Measurements from ENCODE around the gene RASGEF1B. TPM values are rescaled to one million over a fixed set of nuclear protein-coding genes. Genes with fewer than 3 reads are reported as not detected.

RASGEF1B gene
- total RNA-seq, 1 experiment from 2014 or later = 8.1 TPM

DNA sequence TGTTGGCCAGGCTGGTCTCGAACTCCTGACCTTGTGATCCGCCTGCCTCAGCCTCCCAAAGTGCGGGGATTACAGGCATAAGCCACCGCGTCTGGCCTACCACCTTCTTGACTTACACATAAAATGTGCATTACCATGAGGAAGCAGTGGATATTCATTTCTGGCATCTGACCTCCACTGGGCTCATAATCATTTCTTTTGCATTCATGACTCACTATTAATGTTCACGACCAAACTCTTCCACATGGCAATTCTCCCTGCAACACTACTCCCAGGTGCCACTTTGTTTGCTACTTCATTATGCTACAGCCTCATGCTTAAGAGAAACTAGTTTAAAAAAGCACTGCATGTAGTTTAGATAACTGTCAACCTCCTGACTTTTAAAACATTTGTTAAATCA is 22.7 kb downstream of the RASGEF1B start:
- Histone ChIP-seq H3K27ac (ENCODE audit: low read depth, low read length, poor library complexity, severe bottlenecking) (no peak overlapping the region), H3K36me3 (ENCODE audit: insufficient read depth, low read length, poor library complexity, severe bottlenecking) (peaks cover 6% of the 10 kb centered on the region), H3K4me3 (ENCODE audit: low read depth, low read length, poor library complexity, severe bottlenecking) (no peak overlapping the region), H3K4me1 (ENCODE audit: insufficient read depth, low read length, poor library complexity, severe bottlenecking) (no peaks in the 10 kb centered on the region), H3K9me3 (ENCODE audit: low read depth, low read length, poor library complexity, severe bottlenecking) (no peaks in the 10 kb centered on the region), H3K27me3 (replicated peaks; ENCODE audit: insufficient read depth, low read depth, low read length, poor library complexity) (no peaks in the 10 kb centered on the region)
- intact Hi-C loops (cut with micrococcal nuclease; ENCODE audit: unreplicated experiment) = no loop called here
- ChIA-PET POLR2A (ENCODE audit: low non-redundant PET) (no interaction called here), CTCF (no interaction called here)
- no peak for DNase-seq (ENCODE audit: low spot score)
- no TSS peak for BruUV-seq (replicated peaks)
- TF ChIP-seq EZH2 (IDR thresholded peaks at IDR 0.05; ENCODE audit: borderline replicate concordance, low read depth, low read length, poor library complexity, severe bottlenecking) (no peak), CTCF (conservative IDR thresholded peaks at IDR 0.05; ENCODE audit: low read depth, low read length) (no peak)

- Histone ChIP-seq H3K4me1 (ENCODE audit: insufficient read depth, low read length, poor library complexity, severe bottlenecking) (no peaks in the 10 kb centered on the region), H3K36me3 (ENCODE audit: insufficient read depth, low read length, poor library complexity, severe bottlenecking) (peaks cover 6% of the 10 kb centered on the region), H3K27ac (ENCODE audit: low read depth, low read length, poor library complexity, severe bottlenecking) (no peak overlapping the region), H3K4me3 (ENCODE audit: low read depth, low read length, poor library complexity, severe bottlenecking) (no peak overlapping the region), H3K9me3 (ENCODE audit: low read depth, low read length, poor library complexity, severe bottlenecking) (no peaks in the 10 kb centered on the region), H3K27me3 (replicated peaks; ENCODE audit: insufficient read depth, low read depth, low read length, poor library complexity) (no peaks in the 10 kb centered on the region)
- intact Hi-C loops (cut with micrococcal nuclease; ENCODE audit: unreplicated experiment) = no loop called here
- DNase-seq (ENCODE audit: low spot score) = no peak
- TF ChIP-seq EZH2 (IDR thresholded peaks at IDR 0.05; ENCODE audit: borderline replicate concordance, low read depth, low read length, poor library complexity, severe bottlenecking) = no peak
- no peak for TF ChIP-seq CTCF (conservative IDR thresholded peaks at IDR 0.05; ENCODE audit: low read depth, low read length)
- CTCF ChIA-PET = no interaction called here
- no TSS peak for BruUV-seq (replicated peaks)
- POLR2A ChIA-PET (ENCODE audit: low non-redundant PET) = no interaction called here
Measured at GRCh38 chr4:81447566-81448229, 24.0 kb downstream of the RASGEF1B start.

GRCh38 chr4:81446634-81447033 is 25.1 kb downstream of the RASGEF1B start:
- peak; percentile 69 for DNase-seq (ENCODE audit: low spot score)
- Histone ChIP-seq H3K36me3 (ENCODE audit: insufficient read depth, low read length, poor library complexity, severe bottlenecking) (peaks cover 6% of the 10 kb centered on the region), H3K4me1 (ENCODE audit: insufficient read depth, low read length, poor library complexity, severe bottlenecking) (no peaks in the 10 kb centered on the region), H3K27ac (ENCODE audit: low read depth, low read length, poor library complexity, severe bottlenecking) (no peak overlapping the region), H3K9me3 (ENCODE audit: low read depth, low read length, poor library complexity, severe bottlenecking) (no peaks in the 10 kb centered on the region), H3K27me3 (replicated peaks; ENCODE audit: insufficient read depth, low read depth, low read length, poor library complexity) (no peaks in the 10 kb centered on the region), H3K4me3 (ENCODE audit: low read depth, low read length, poor library complexity, severe bottlenecking) (no peak overlapping the region)
- intact Hi-C loops (cut with micrococcal nuclease; ENCODE audit: unreplicated experiment) = no loop called here
- TF ChIP-seq EZH2 (IDR thresholded peaks at IDR 0.05; ENCODE audit: borderline replicate concordance, low read depth, low read length, poor library complexity, severe bottlenecking) (no peak), CTCF (conservative IDR thresholded peaks at IDR 0.05; ENCODE audit: low read depth, low read length) (no peak)
- POLR2A ChIA-PET (ENCODE audit: low non-redundant PET) = no interaction called here
- BruUV-seq (replicated peaks) = no TSS peak
- CTCF ChIA-PET = no interaction called here
